ENCODE measurements around the gene DNAH2. TPM values are rescaled to one million over a fixed set of nuclear protein-coding genes. Genes with fewer than 3 reads are reported as not detected.

Gene DNAH2
- total and polyA plus RNA-seq, 9 of the 15 experiments (the other 6 are each of a cell fraction or from before 2014, with no cell fraction given), result 0.03 TPM; not detected in 8

DNA sequence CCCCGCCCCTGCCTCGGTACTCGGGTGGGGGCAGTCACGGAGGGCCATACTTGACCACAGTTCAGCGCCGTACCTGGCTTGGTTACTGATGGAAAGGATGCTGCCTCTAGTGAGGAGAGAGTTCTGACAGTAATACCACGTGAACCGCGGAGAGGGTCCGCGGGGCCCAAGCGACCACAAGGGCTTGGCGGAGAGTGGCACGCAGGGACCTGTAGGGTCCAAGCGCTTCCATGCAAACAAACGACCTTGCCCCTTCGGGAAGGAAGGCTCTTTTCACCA, 125.7 kb downstream of the DNAH2 start (continued):
- peak; percentile 21; the same call in 1 of the 2 replicates for TF ChIP-seq NFRKB (IDR thresholded peaks at IDR 0.05; ENCODE audit: low read depth)
- TF ChIP-seq, protein P1, sequence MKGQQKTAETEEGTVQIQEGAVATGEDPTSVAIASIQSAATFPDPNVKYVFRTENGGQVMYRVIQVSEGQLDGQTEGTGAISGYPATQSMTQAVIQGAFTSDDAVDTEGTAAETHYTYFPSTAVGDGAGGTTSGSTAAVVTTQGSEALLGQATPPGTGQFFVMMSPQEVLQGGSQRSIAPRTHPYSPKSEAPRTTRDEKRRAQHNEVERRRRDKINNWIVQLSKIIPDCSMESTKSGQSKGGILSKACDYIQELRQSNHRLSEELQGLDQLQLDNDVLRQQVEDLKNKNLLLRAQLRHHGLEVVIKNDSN (CRISPR knock-in tag; IDR thresholded peaks at IDR 0.05), result 0 out of 2 replicates have a peak, but pooled peaks have one; percentile 16
- TF ChIP-seq, protein P2, sequence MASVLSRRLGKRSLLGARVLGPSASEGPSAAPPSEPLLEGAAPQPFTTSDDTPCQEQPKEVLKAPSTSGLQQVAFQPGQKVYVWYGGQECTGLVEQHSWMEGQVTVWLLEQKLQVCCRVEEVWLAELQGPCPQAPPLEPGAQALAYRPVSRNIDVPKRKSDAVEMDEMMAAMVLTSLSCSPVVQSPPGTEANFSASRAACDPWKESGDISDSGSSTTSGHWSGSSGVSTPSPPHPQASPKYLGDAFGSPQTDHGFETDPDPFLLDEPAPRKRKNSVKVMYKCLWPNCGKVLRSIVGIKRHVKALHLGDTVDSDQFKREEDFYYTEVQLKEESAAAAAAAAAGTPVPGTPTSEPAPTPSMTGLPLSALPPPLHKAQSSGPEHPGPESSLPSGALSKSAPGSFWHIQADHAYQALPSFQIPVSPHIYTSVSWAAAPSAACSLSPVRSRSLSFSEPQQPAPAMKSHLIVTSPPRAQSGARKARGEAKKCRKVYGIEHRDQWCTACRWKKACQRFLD (CRISPR knock-in tag; IDR thresholded peaks at IDR 0.05), result 0 out of 2 replicates have a peak, but pooled peaks have one; percentile 54
- TF ChIP-seq, protein P3, sequence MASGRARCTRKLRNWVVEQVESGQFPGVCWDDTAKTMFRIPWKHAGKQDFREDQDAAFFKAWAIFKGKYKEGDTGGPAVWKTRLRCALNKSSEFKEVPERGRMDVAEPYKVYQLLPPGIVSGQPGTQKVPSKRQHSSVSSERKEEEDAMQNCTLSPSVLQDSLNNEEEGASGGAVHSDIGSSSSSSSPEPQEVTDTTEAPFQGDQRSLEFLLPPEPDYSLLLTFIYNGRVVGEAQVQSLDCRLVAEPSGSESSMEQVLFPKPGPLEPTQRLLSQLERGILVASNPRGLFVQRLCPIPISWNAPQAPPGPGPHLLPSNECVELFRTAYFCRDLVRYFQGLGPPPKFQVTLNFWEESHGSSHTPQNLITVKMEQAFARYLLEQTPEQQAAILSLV (tag; IDR thresholded peaks at IDR 0.05), result no peak
- TF ChIP-seq ETV5 (CRISPR knock-in tag; IDR thresholded peaks at IDR 0.05; ENCODE audit: low read depth), result peak; percentile 45; the same call in 1 of the 2 replicates
- TF ChIP-seq EGR1 (conservative IDR thresholded peaks at IDR 0.05), result no peak
- 0 out of 4 replicates have a peak, but pooled peaks of 1 of the 2 experiments have one; percentile 31 for TF ChIP-seq SIN3A (IDR thresholded peaks at IDR 0.05; ENCODE audit: borderline replicate concordance in 2 of 2, control insufficient read depth in 1 of 2, low read depth in 2 of 2, low read length in 2 of 2)

Measured in K562 (cell line).